DMS 273 (cell line): ENCODE measurements around the gene NBPF6.
"Not testable (repeated sequence)": the region's sequence is repeated elsewhere in the genome, so short reads cannot be mapped to it uniquely, and the experiment has no call there.

Source experiments
- DNase-seq: peaks from one replicate; lab custom pipeline; 2025; ENCODE audit not compliant: unreplicated experiment; lab: John Stamatoyannopoulos, UW

NBPF6 gene

DNA sequence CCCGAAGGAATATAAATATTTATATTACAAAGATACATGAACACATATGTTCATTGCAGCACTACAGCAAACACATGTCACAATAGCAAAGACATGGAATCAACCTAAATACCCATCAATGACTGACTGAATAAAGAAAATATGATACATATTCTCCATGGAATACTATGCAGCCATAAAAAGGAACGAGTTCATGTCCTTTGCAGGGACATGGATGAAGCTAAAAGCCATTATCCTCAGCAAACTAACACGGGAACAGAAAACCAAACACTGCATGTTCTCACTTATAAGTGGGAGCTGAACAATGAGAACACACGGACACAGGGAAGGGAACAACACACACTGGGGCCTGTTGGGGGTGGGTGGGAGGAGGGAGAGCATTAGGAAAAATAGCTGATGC lies 46.7 kb downstream of the NBPF6 start:
- not testable (repeated sequence) for DNase-seq

DNA sequence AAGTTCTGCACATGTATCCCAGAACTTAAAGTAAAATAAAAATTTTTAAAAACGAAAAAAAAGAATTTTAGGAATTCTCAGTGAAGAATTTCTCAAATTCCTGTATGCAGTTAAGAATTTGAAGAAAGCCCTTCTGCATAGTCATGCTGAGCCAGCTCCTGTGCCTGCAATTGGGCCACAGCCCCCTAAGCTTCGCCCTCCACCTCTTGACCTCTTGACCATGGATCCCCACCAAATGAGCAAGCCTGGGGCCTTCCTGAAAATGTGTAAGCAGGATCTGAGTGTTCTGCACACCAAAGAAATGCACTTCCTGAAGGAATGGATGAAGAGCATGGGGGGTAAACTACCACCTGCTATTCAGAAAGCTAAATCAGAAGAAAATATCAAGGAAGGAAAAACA lies 52.0 kb downstream of the NBPF6 start:
- no peak for DNase-seq

DNA sequence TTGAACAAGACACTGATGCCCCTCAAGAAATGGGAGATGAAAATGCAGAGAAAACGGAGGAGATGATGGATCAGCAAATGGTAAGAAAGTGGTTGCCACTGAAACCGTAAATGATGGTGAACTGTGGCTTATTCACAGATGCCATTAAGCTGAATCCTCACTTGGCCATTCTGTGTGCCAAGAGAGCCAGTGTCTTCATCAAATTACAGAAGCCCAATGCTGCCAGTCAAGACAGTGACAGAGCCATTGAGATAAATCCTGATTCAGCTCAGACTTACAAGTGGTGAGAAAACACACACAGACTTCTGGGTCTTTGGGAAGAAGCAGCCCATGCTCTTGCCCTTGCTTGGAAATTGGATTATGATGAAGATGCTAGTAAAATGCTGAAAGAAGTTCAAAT lies 52.5 kb downstream of the NBPF6 start:
- no peak for DNase-seq

DNA sequence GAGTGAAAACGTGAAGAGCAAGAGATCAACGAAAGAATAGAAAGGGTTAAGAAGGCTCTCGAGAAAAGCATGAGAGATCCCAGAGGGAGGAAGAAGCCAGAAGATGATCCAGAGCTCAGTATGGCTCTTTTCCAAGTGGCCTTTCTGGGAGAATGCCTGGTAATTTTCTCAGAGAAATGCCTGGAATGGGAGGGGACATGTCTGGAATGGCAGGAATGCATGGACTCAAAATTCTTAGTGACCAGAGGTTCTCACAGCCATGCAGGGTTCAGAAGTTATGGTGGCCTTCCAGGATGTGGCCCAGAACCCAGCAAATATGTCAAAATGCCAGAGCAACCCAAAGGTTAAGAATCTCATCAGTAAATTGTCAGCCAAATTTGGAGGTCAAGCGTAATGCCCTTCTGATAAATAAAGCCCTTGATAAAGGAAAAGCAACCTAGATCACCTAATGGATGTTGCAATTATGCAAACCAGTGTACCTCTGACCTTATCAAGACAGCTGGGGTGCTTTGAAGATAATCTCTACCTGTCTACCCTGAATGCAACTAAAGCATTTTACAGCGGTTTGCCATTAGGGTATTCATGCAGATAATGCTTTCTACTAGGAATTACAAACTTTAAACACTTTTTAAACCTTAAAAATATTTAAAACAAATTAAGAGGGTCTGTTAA lies 53.1 kb downstream of the NBPF6 start:
- DNase-seq: no peak

DNA sequence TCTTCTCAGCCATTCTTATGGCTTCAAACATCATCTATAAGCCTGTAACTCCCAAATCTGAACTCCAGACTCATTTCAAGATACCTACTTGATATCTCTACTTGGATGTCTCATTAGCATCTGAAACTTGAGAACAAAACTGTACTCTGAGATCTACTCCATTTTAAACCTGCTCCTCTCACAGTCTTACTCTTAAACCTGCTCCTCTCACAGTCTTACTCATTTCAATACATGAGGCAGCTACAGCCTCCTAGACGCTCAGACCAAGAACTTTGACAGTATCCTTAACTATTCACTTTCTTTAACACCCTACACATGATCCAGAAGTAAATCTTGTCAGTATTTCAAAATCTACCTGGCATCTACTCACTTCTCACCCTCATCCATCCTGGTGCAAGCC lies 54.3 kb downstream of the NBPF6 start:
- DNase-seq: no peak

DNA sequence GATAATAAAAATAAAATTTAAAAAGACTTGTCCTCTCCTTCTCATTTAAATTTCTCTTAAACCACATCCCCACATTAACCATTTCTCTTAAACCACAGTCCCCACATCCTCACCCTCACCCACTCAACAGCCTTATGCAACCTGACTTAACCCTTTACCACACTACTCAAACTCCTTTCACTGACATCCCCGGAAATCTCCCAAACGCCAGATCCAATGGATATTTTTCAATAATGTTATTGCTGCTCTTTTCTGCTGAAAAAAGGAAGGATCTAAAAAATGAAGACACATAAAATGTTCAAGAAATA lies 55.6 kb downstream of the NBPF6 start:
- no peak for DNase-seq

DNA sequence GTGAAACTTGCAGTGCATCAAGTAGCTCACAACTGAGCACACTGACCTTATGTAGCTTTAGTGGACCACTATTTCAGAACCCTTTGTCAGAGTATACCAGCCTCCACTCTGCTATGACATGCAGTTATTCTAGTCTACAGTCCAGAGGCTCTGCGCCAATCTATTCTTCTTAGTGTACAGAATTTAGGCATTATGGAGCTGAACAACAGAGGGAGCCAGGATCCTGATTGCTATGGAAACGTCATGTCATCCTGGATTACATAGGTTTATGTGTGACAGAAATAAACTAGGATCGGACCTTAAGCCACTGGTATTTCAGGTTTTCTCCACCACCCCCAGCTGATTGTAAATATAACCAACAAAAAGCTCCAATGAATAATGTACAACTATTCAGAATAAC lies 61.6 kb downstream of the NBPF6 start:
- peak; percentile 9 for DNase-seq

DNA sequence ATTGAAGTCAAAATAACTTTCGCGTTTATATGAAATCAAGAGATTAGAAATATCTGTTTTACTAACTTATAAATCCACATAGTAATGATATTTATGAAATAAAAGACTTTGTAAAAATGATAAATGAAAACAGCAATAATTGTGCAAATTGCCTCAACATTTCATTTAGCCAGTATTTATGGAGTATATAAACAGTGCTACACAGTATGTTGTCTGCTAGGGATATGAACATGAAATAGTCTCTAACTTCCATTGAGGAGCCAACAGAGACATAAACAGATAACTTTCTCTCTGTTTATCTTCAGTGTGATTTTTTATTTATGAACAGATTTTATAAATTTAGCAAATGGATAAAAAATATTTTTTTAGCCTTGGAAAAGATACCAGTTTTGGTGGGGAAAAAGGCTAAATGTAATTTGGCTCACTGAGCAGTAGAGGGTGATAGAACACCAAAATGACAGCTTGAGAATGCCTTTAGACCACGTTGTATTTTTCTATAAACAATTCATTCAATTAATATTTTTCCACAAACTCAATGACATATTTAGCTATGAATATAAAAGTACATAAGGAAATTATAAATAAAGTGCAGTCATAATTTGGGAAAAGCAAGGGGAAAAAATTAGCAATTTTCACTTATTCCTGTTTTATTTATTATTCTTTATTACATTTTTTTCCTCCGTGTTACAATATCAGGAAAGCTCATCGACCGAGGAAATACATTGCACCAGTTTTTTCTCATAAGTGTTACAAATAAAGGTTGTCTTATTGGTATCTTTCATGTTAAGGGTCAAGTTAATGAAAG lies 62.3 kb downstream of the NBPF6 start:
- peak; percentile 54 for DNase-seq

DNA sequence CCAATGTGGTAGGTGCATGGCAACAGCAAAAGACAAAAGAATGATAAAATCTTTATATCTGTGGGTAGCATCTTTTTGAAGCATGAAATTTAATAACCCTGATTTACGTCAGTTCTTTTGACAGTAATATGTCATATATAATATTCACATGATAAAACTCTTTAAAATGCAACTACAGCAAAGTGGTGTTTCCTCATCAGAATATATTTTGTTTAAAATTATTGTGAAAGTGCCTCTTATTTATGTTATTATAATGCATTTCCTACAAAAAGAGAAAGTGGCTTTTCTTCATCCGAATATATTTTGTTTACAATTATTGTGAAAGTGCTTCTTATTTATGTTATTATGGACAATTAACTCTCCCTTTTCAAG lies 62.9 kb downstream of the NBPF6 start:
- no peak for DNase-seq

DNA sequence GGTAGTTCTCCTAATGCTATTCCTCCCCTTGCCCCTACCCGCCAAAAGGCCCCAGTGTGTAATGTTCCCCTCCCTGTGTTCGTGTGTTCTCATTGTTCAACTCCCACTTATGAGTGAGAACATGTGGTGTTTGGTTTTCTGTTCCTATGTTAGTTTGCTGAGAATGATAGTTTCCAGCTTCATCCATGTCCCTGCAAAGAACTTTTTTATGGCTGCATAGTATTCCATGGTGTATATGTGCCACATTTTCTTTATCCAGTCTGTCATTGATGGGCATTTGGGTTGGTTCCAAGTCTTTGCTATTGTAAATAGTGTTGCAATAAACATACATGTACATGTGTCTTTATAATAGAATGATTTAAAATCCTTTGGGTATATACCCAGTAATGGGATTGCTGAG lies 63.8 kb downstream of the NBPF6 start:
- DNase-seq: not testable (repeated sequence)

DNA sequence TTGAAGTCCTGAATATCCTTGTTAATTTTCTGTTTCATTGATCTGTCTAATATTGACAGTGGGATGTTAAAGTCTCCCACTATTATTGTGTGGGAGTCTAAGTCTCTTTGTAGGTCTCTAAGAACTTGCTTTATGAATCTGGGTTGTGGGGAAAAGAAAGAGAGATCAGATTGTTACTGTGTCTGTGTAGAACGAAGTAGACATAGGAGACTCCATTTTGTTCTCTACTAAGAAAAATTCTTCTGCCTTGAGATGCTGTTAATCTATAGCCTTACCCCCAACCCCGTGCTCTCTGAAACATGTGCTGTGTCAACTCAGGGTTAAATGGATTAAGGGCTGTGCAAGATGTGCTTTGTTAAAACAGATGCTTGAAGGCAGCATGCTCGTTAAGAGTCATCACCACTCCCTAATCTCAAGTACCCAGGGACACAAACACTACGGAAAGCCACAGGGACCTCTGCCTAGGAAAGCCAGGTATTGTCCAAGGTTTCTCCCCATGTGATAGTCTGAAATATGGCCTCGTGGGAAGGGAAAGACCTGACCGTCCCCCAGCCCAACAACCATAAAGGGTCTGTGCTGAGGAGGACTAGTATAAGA lies 67.3 kb downstream of the NBPF6 start:
- DNase-seq: not testable (repeated sequence)
